Fibroblast of villous mesenchyme (primary cell): ENCODE results near the gene SIM1. TPM values are rescaled to one million over a fixed set of nuclear protein-coding genes. Genes with fewer than 3 reads are reported as not detected.
A peak's percentile ranks its signal among the peaks of the same experiment; 100 is the strongest.

ENCODE experiments used
- DNase-seq: peaks from one replicate; pipeline ENCODE4 v3.0.0-alpha.2; 2010; ENCODE audit warnings: low read depth
- H3K4me3 ChIP-seq: 2 replicates; pipeline ENCODE4 v1.5.1; 2011; ENCODE audit warnings: low read depth, mild to moderate bottlenecking, low read length
- CTCF ChIP-seq: IDR thresholded peaks from 2 replicates; pipeline ENCODE4 v1.5.1; 2012; ENCODE audit warnings: low read depth, mild to moderate bottlenecking, low read length; ENCODE audit not compliant: insufficient read depth
- total RNA-seq: library from RNA; depleted of rRNA; stranded (reverse); fragments of >200 nt; gene quantifications from 2 replicates; pipeline ENCODE4 v1.2.3, GENCODE V29; 2012

The SIM1 gene
- total RNA-seq, 1 donor = not detected

DNA sequence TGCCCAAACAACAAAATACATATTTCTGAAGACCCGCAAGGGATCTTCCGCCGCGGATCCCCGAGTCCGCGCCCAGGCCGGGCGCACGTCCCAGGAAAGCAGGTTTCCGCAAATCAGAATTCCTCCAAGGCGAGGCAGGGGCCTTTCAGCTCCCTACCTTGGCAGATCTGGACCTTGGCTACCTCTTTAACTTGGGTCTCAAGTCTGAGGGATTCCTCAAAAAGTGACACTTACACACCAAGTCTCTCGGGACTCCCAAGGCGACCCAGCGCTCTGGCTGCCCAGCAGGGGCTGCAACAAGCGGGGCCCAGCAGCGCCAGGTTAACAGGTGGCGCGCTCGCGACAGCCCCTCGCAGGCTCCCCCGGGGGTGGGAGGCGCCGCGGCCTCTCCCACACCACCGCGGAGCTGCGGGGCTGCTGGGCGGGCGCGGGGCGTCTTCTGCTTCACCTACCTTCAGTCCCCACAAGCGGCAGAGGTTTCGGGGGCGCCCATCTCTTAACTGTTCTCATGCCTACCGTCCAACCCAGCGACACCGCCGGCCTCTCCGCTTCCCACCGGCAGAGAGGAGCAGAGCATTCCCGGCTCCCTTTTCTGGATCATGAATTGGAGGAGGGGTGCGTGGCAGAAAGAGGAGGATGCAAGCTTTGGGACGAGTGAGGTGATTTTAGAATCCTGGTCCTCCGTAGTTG lies 414 bp downstream of the SIM1 start:
- TF ChIP-seq CTCF = no peak
- no peak for DNase-seq
- peak overlapping the region; percentile 44 for H3K4me3 ChIP-seq

DNA sequence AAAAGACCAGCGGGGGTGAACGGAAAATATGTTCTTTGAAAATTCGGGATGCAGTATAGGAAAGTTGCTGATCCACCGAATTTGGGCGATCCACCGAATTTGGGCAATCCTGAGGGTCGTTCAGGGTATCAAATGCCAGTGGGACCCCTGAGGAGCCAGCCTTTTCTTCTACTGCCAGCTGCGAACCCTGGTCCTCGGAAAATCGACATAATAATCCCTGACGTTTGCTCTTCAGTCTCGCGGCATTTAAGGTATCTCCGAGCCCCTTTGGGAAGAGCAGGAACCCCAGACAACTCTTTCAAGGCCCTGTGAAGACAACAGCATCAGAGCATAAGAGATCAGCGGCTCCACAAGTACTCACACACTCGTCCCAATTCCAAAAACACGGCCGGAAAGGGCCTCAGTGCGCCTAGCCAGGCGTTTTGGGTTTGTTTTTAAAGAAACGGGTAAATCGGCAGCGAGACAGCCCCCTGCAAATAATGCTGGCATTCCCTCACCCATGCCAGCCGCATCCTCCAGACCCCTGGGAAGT lies 1.0 kb downstream of the SIM1 start:
- TF ChIP-seq CTCF = no peak
- H3K4me3 ChIP-seq = no peak overlapping the region
- DNase-seq = no peak

DNA sequence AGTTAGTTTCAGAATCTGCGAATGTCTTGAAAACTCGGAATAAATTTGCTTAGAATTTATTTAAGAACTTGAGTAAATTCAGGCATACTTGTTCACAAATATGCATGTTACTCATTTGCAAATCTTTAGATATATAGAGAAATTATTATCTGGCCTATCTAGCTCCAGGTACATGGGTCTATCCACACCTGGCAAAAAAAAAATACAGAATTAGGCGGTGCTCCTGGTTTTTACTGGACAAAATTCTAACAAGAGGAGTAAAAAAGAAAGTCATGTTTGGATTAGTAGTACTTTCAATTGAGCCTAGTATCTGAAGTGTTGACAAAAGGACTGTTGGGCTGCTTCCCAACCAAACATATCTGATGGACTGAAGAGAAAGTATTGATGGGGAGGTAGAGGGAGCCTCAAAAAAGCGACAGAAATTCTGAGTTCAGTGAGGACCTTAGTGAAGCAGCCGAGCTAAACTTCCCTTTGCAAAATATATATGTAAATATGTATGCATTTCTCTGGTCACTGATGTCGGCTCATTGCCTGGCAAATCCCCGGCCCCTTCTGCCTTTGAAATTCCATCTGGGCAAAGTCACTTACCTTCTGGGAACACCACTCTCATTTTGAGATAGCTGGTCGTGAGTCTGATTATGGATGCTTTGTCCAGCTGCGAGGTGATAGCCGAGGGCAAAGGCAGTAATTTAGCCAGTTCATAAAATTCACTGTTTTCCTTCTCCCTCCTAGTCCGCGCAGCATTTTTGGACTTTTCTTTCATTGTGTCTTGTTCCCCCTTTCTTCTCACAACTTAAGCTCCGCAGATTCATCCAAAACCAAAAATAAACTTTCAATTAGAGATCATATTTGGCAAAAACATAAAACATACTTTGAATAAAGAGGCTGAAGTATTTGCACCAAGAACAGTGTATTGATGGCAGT lies 1.8 kb downstream of the SIM1 start:
- no peak for TF ChIP-seq CTCF
- DNase-seq = no peak
- H3K4me3 ChIP-seq = no peak overlapping the region

GRCh38 chr6:100461917-100462705 lies 2.6 kb downstream of the SIM1 start:
- no peak for TF ChIP-seq CTCF
- no peak for DNase-seq
- H3K4me3 ChIP-seq = no peak overlapping the region

DNA sequence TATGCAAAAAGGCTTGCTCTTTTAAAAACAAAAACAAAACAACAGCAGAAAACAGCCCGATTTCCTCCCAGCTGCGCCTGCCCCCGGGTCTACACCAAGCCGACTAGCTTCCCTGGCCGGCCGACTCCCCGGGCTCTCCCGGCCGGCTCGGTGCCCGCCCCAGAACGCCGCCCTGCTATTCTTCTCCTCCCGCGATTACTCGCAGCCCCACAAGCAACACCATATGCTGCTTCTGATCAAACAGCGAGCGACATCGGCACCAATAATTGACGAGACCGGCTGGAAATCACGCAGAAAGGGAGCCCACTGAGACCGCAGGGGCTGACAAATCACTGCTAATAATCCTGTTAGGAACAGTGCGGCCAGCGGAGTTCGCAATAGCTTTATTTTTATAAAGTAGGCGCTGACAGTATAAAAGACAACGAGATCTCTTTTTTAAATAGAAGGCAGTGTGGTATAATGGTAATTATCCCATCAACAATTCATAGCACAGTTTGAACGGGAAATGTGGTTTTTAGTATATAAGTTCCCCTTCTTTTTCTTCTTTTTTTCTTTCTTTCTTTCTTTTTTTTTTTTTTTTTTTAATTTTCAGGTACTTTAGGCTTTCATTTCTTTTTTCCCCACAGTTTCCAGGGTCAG lies 3.3 kb downstream of the SIM1 start:
- no peak for DNase-seq

More for the DNA sequence above, 3.3 kb downstream of the SIM1 start:
- no peak for TF ChIP-seq CTCF
- no peak overlapping the region for H3K4me3 ChIP-seq
